WERI-Rb-1 (cell line): ENCODE results near the gene NCOA3.
A peak's percentile ranks its signal among the peaks of the same experiment; 100 is the strongest.

Experiments
- DNase-seq: peaks from one replicate; pipeline ENCODE4 v3.0.0-alpha.2; 2020
- H3K27ac ChIP-seq: fragments of 250-450 bp; sonication (Bioruptor Pico); 2 replicates; pipeline ENCODE4 v1.5.1; 2020; ENCODE audit warnings: mild to moderate bottlenecking, moderate library complexity
- H3K27me3 ChIP-seq: fragments of 250-450 bp; sonication (Bioruptor Pico); 2 replicates; pipeline ENCODE4 v1.5.1; 2021; ENCODE audit warnings: mild to moderate bottlenecking, low read depth, moderate library complexity; ENCODE audit not compliant: insufficient read depth, severe bottlenecking
- H3K36me3 ChIP-seq: fragments of 250-450 bp; sonication (Bioruptor Pico); 2 replicates; pipeline ENCODE4 v1.5.1; 2020; ENCODE audit warnings: mild to moderate bottlenecking, moderate library complexity
- H3K4me3 ChIP-seq: 2 replicates; pipeline ENCODE4 v1.5.1; 2011; ENCODE audit warnings: low read depth, mild to moderate bottlenecking, control low read depth, low read length
- H3K9me3 ChIP-seq: fragments of 250-450 bp; sonication (Bioruptor Pico); 2 replicates; pipeline ENCODE4 v1.5.1; 2021; ENCODE audit warnings: mild to moderate bottlenecking, moderate library complexity; ENCODE audit not compliant: severe bottlenecking
- CTCF ChIP-seq: IDR thresholded peaks from 2 replicates; pipeline ENCODE4 v1.5.1; 2011; ENCODE audit warnings: low read depth, mild to moderate bottlenecking, control low read depth, inconsistent platforms, low read length

The NCOA3 gene

GRCh38 chr20:47535088-47535487 is 33.4 kb downstream of the NCOA3 start:
- TF ChIP-seq CTCF, result peak; percentile 53; the same call in 1 of the 2 replicates
- no peaks in the 10 kb centered on the region for H3K27me3 ChIP-seq
- DNase-seq, result peak; percentile 12
- H3K9me3 ChIP-seq, result no peaks in the 10 kb centered on the region
- no peaks in the 10 kb centered on the region for H3K36me3 ChIP-seq
- no peak overlapping the region for H3K27ac ChIP-seq
- H3K4me3 ChIP-seq, result no peak overlapping the region

DNA sequence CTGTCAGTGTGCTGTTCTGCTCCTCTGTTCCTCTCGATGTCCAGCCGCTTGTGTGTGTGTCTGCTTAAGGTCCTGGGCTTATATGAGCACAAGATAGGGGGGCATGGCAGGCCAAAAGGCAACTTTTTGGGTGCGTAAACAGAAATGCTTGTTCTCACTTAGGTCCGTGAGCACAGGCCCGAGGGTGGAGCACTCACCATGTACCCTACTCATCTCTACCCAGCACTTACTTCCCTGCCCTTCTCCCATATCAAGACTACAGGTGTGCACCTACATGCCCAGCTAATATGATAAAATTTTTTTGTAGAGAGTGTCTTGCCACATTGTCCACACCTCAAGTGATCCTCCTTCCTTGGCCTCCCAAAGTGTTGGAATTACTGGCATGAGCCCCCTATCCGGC is 34.3 kb downstream of the NCOA3 start:
- H3K9me3 ChIP-seq, result no peaks in the 10 kb centered on the region
- H3K27ac ChIP-seq, result no peak overlapping the region
- H3K27me3 ChIP-seq, result no peaks in the 10 kb centered on the region
- H3K36me3 ChIP-seq, result no peaks in the 10 kb centered on the region
- no peak for DNase-seq
- TF ChIP-seq CTCF, result no peak
- H3K4me3 ChIP-seq, result no peak overlapping the region

DNA sequence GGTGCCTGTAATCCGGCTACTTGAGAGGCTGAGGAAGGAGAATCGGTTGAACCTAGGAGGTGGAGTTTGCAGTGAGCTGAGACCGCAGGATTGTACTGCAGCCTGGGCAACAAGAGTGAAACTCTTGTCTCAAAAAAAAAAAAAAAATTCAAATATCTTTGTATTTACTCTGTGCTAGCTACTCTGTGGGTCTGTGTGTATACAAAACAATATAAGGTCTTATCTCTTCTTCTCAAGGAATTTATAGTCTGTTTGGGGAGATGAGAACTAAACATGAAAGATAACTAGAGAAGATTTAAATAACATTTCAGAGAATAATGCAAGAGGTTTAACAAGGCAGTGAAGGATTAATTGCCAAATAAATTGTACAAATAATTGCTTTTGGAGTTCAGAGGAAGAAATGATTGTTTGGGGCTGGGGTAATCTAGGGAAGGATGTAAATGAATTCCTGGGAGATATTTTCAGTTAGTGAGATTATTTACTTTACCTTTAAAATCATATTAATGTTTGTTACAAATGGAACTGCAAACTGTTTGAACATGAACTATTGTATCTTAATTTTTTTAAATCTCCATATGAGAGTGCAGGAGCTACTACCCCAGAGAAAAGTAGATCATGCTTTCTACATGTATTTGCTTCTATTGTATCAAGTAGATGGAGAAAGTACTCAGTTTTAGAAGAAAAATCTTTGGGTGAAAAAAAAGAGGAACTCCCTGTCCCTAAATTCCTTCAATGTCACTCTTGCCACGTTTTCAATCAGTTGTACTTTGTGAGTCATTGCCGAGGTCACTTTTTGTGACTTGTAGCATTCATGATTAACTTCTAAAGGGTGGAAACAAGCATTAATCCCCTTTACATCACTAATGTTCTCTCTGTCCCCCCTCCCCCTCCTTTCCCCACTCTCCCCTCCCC is 39.0 kb downstream of the NCOA3 start:
- Histone ChIP-seq H3K27ac (no peak overlapping the region), H3K27me3 (no peaks in the 10 kb centered on the region), H3K36me3 (no peaks in the 10 kb centered on the region), H3K4me3 (no peak overlapping the region), H3K9me3 (no peaks in the 10 kb centered on the region)
- no peak for TF ChIP-seq CTCF
- DNase-seq, result no peak

- DNase-seq, result no peak
- H3K27me3 ChIP-seq, result no peaks in the 10 kb centered on the region
- TF ChIP-seq CTCF, result no peak
- no peaks in the 10 kb centered on the region for H3K9me3 ChIP-seq
- H3K27ac ChIP-seq, result no peak overlapping the region
- no peaks in the 10 kb centered on the region for H3K36me3 ChIP-seq
- H3K4me3 ChIP-seq, result no peak overlapping the region
Measured at GRCh38 chr20:47541355-47541922, 39.8 kb downstream of the NCOA3 start.

GRCh38 chr20:47543006-47543431 is 41.3 kb downstream of the NCOA3 start:
- TF ChIP-seq CTCF, result no peak
- no peak overlapping the region for H3K27ac ChIP-seq
- no peaks in the 10 kb centered on the region for H3K27me3 ChIP-seq
- H3K36me3 ChIP-seq, result no peaks in the 10 kb centered on the region
- H3K4me3 ChIP-seq, result no peak overlapping the region
- H3K9me3 ChIP-seq, result no peaks in the 10 kb centered on the region
- no peak for DNase-seq
